HG03039 (cell line): ENCODE results near the gene C3orf20.
"Not testable (repeated sequence)": the region's sequence is repeated elsewhere in the genome, so short reads cannot be mapped to it uniquely, and the experiment has no call there.

Experiments
- ATAC-seq: cut with Tn5 transposase; IDR thresholded peaks from one replicate; pipeline ENCODE4 v1.9.1; 2021; ENCODE audit warnings: mild to moderate bottlenecking, moderate library complexity; ENCODE audit not compliant: unreplicated experiment

Gene C3orf20

DNA sequence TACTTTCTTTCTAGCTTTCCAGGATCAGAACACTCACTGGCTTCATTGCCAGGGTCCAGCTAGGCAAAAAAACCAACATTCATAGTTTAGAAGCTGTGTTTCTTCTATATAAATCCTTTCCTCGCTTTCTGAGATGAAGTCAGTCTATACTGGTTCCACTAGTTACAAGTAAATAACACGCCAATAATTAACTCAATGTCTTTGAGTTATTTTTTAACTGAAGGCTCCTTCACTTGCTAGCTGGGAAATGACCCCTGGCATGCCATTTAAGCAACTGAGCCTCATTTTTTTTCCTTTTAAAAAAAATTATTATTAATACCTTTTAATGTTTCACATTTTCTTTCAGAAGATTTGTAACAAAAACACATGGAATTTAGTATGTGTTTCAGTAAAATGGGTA, 25.5 kb upstream of the C3orf20 start:
- ATAC-seq, result no peak

DNA sequence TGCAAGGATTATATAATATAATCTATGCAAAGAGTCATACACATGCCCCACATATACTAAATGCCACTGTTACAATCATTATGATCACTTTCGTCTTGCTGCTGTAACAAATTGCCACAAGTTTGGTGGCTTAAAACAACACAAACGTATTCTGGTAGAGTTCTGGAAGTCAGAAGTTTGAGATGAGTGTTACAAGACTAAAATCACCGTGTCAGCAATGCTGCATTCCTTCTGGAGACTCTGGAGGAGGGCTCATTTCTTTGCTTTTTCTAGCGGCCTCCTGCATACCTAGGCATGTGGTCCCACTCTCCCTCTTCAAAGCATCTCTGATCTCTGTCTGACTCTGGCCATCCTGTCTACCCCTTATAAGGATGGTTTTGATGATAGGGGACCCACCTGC, 24.7 kb upstream of the C3orf20 start:
- no peak for ATAC-seq

DNA sequence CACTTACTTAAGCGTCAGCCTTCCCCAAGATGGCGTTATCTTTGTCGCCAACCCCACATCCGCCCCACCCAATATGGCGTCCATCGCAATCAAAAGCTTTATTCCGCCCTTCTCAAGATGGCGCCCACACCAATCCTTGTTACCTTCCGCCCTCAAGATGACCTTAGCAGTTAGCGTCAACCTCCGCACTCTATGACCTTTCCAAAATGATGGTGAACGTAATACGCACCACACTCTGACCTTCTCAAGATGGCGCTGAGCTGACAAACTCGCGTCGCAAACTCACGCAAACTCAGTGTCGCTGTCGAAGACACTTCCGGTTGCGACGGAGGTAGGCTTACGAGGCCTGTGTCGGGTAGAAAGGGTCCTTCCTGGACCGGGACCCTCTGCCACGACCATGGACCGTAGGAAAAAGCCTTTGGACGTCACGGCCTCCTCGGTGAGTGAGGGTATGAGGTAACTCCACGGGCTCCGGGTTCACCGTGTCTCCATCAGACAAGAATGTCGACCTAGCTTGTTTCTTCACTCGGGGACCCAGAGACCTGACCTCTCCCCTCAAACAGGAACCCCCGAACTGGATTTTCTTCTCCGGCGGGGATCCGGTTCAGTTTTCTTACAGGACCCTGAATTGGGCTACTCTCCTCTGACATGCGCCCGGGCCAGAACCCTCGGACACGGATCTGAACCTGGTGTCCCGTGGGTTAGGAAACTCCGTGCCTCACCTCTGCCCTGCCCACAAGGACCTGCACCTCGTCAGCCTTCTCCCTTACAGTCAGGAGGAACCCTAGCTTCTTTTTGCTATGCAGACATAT, 23.3 kb upstream of the C3orf20 start, which contains the start of gene CCDC174:
Gene CCDC174 (plus strand): TSS at position 323 of the 812 bp plus-strand sequence. CDS start 75 bp downstream, at position 398.
- ATAC-seq, result peak; percentile 98

DNA sequence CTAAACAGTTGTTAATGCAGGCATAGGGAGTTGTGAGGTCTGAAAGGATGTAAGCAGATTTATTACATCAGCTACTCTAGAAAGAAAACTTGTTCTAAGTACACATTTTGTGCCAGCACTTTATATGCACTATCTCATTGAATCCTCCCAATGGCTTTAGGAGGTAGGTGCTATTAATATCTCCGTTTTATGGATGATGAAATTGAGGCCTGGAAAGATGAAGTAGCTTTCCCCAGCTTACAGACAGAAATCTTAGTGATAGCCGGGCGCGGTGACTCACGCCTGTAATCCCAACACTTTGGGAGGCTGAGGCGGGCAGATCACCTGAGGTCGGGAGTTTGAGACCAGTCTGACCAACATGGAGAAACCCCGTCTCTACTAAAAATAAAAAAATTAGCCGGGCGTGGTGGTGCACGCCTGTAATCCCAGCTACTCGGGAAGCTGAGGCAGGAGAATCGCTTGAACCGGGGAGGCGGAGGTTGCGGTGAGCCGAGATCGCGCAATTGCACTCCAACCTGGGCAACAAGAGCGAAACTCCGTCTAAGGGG, 22.5 kb upstream of the C3orf20 start:
- ATAC-seq, result not testable (repeated sequence)

DNA sequence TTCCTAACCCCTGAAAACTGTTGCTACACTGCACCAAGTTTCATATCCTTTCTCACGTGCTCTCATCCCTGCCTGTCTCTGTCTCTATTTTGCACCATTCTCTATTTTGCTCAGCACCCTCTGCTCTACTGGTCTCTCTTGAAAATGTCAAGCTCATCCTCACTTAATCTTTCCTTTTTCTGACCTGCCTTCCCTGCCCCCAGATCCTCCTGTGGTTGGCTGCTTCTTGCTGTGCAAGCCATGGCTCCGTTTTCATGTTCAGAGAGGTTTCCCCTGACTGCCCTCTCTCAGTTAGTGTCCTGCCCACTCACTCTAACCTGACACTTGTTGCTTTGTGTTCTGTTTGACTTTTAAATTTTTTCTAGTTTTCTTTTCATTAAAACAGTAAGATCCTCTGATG, 17.4 kb upstream of the C3orf20 start:
- ATAC-seq, result no peak

DNA sequence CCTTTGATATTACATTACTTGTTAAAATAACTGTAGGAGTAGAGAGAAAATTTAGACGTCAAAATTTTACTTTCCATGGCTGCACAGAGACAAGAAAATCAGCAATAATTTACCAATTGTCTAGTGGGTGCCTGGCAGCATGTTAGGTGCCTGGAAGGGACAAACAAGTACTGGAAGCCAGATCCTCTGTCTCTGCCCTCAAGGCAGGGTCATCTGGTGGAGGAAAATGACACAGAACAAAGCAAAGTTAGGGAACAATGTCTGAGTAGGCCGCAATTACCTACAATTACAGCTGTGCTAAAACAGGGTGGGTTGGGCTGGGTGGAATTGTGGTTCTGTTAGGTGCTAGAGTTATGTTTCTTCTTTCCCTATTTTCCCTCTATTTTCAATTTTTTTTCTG, 16.0 kb upstream of the C3orf20 start:
- no peak for ATAC-seq

DNA sequence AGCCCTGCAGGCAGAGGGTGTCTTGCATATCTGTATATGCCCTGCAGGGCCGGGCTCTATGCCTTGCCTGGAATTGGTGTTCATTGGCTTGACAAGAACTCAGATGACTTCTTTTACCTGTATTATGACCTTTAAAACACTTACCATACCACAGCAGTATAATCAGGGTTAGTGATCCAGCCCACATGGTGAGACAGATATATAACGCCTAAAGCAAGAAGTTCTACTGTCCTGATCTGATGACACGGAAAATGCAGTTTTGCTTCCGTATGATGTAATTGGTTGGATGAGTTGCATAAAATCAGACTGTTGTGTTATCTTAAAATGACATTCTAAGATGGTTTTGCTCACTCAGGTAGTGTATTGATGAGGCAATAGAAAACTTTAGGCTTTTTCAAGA, 14.0 kb upstream of the C3orf20 start:
- ATAC-seq, result no peak

DNA sequence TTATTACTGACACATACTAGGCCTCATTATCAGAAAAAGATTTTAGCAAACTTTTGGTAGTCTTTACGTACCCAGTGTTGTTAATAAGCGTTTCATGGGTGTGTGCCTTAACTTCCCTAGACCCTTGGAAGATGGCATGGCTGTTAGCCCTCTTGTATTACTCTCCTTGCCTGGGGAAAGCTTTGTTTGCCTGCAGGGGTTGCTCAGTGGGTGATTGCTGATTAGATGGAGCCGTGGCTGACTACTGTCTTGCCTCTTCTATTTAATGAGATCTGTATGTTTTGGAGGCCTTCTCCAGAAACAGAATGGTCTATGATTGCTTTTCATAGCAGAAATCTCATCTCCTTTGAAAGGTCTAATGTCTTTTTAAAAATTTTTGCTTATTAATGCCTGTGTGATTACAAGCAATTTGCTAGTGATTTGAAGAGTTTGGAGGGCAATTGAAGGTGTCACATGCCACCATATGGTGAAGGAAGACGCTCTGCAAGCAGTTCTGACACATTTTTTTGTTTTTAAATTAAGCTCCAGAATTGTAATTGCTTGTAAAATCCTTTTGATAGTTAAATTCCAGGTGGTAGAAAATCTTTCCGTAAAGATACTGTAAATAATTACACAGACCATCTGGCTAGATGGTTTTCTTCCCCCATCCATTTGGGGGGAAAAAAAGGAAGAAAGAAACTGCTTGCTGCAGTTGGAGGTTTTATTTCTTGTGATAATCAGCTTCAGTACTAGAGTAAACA, 11.4 kb upstream of the C3orf20 start:
- ATAC-seq, result no peak

DNA sequence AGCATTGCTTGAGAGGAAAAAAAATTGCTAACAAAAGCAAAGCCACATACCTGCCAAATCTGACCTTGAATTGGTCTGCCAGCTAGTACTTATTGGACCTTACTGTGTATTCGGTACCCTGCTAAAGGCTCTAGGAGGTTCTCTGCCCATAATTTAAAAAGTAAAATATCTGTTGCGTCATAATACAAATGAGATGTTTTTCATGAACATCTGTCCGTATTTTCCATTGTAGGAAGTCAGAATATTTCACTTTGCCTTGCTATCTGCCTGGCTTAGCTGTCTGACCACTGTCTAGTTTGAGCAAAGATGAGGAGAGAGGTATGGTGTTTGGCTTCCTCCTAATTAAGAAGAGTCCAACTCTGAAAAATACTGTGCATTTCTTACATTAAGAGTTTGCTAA, 10.8 kb upstream of the C3orf20 start:
- ATAC-seq, result no peak

DNA sequence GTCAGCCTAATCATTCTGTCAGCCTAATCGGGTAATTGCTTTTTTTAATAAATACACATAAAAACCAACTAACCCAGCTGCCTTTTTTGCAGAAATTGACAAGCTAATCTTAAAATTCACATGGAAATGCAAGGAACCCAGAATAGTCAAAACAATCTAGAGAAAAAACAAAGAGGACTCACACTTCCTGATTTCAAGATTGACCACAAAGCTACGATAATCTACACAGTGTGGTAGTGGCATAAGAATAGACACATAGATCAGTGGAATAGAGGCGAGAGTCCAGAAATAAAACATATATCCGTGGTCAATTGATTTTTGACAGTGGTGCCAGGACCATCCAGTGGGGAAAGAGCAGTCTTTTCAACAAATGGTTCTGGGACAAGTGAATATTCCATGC, 2.4 kb upstream of the C3orf20 start:
- no peak for ATAC-seq

DNA sequence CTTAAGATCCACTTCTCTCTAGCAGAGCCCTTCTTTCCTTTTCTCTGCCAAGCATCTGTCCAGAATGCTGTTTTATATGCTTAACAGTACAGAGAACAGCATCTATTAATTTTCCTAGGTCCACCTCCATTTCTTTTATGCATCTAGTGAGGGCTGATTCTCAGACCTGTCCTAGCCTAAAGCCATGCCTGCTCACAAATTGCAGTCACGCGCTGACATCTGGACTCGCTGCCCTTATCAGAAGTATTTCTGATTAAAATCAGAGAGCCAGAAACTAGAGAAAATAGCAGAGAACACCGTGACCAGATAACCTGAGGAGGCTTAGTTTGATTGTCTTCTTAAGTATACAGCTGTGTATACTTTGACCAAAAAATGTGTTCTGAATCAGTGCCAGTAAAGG, 1.9 kb downstream of the C3orf20 start:
- no peak for ATAC-seq

DNA sequence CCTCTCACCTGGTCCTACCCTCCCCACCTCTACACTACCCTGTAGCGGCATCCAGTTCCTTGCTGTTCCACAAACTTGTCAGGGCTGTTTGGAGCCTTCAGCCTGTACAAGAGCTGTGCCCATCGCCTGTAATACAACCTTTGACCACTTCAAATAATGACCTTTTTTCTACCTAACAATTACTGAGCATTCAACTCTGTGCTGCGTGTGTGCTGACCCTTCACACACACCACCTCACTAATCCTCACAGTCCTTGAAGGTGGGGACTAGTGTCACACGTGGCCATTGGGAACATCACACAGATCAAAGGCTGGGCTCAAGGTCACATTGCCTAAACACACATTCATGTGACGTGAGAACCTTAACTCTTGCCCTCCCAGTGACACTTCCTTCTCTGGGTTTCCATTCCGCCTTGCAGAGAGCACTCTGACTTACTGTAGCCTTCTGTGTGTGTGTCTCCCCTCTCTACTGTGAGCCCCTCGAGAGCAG, 3.1 kb downstream of the C3orf20 start:
- no peak for ATAC-seq

DNA sequence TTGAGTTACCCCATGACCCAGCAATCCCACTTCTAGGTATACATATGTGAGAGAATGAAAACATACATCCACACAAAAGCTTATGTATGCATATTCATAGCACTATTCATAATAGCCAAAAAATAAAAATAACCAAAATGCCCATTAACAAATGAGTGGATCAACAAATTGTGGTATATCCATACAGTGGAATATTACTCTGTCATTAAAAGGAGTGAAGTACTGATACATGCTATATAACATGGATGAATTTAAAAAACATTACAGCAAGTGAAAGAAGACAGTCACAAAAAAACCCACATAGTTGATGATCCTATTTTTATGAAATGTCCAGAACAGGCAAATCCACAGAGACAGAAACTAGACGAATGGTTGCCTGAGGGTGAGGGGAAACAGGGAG, 5.2 kb downstream of the C3orf20 start:
- no peak for ATAC-seq

DNA sequence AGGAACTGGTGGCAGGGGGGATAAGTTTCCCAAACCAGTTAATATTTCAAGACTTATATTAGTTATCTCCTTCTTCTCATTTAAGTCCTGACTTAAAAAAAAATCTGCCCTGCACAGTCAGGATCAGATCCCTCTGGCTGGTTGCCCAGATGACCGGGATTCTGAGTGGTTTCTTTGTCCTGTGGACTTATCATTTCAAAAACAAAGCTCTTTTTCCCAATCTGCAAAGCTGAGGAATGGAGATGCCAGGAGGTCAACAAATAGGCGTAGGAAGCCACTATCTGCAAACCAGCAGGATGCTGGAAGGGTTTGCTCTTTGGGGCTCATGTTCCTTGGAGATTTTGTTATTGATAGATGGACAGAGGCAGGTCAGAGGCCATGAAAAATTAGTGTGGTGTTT, 5.8 kb downstream of the C3orf20 start:
- no peak for ATAC-seq

DNA sequence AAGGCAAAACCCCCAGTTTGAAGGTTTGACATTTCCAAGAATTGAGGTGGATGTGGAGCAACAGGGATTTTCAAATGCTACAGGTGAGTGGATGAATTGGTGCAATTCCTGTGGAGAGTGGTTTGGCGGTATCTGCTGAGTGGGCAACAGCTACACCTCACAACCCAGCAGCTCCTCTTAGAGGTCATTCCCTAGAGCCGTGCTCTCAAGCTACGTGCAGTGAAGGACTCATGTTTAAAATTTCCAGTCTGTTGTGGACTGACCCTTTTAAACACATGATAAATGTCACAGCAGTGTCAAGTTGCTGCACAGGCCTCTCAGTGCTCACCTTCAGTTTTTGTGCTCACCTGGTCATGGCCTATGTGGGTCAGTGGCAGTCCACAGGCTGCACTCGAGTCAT, 9.5 kb downstream of the C3orf20 start:
- no peak for ATAC-seq

DNA sequence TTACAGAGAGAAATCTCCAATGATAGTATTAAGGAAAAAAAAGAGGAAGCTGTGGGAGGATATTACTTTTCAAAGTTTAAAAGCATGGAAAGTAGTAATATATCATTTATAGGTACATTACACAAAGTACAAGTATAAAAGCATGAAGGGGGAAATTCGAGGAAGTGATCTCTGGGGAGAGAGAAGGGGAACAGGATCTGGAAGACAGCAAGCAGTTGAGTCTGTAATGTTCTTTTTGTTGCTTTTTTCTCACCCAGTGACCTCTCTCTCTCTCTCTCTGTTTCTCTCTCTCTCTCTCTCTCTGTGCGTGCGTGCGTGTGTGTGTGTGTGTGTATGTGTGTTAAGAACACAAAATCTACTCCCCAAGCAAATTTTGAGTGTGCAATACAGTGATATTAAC, 10.2 kb downstream of the C3orf20 start:
- ATAC-seq, result no peak

DNA sequence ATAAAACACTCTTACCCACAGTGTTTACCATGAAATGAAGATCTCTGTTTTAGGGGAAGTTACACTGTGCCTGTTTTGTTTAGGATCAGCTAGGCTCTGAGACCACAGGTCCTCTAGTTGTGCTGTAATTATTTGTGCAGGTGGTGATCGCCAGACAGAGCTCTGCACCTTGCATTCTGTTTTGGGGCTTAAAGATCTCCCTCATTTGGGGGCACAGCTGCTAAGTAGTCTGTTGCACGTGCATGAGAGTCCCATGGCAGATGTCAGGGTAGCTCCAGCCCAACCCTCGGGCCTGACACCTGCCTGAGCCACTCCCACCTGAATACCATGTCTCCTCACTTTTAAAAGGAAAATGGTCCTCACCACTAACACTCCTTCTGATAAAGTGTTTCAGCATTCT, 12.4 kb downstream of the C3orf20 start:
- no peak for ATAC-seq

DNA sequence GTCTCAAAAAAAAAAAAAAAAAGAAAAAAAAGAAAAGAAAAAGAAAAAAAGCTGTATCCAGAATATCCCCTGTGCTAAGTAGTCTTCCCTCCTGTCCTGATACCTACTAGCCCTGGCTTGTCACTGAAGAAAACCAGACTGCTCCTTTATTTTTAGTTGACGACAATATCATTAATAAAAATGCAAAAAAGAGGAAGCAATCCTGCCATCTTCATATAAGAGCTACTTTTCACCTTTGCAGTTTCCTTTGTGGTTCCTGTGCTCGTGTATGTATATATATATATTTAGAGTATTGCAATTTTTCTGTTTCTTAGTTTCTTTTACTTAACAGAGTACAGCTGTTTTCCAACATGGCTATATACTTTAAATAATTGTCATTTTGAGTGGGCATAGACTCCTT, 13.6 kb downstream of the C3orf20 start:
- no peak for ATAC-seq

DNA sequence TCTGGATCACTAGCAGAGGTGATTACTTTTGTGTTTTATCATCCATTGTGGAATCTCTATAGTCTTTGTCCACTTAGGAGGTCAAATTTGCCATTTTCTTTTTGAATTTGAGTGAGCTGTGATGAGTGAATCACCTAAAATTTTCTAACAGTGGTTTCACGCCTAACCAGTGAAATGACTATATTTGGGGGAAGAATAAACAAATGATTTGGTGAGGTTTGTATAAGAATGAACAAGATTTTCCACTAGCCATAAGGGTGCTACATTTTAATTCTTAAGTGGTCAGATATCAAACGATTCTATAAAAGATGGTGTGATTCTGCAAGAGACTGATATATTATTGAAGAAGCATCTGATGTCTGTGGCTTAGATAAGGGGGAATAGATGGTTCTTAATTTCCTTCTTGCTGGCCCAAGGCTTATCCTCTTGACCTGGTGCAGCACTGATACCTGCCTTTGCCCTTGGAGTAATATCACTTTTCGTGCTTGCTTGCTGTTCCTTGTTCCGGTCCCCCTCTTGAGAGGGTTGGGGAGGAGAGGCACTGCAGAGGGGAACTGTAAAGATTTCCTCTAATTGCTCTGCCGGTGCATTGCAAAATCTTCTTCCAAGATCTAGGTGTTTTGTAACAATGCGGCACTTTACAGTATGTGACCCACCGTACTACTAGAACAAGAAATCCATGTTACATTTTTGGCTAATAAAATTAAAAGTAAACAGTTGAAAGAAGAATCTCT, 14.5 kb downstream of the C3orf20 start:
- no peak for ATAC-seq

DNA sequence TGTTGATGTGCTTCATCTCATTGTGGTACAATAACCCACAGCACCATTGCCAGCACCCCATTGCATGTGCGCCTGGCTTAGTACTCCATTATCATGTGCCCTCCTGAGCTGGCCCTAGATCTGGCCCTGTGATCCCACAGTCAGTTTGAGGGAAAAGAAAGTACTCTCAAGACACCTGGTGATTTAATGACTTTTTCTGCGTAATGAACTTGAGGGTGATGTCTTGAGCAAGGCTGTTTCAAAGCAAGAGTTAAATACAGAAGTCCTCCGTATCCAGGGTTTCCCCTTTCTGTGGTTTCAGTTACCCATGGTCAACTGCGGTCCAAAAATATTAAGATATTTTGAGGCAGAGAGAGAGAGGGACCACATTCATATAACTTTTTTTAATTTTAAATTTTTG, 16.3 kb downstream of the C3orf20 start:
- peak; percentile 36 for ATAC-seq

DNA sequence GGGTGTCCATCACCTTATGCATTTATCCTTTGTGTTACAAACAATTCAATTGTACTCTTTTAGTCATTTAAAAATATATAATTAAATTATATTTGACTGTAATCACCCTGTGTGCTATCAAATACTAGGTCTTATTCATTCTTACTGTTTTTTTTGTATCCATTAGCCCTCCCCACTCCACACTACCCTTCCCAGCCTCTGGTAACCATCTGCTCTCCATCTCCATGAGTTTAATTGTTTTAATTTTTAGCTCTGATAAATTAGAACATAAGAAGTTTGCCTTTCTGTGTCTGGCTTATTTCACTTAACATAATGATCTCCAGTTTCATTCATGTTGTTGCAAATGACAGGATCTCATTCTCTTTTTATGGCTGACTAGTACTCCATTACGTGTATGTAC, 16.8 kb downstream of the C3orf20 start:
- no peak for ATAC-seq
